Astrocyte of the spinal cord (primary cell): ENCODE measurements around the gene ATXN2.

ENCODE experiments used
- DNase-seq: peaks from one replicate; pipeline ENCODE4 v3.0.0; 2011; ENCODE audit warnings: low read depth, low spot score
- H3K4me3 ChIP-seq: 2 replicates; pipeline ENCODE4 v1.5.1; 2011; ENCODE audit warnings: low read depth, mild to moderate bottlenecking, low read length, moderate library complexity
- CTCF ChIP-seq: IDR thresholded peaks from 2 replicates; pipeline ENCODE4 v1.5.1; 2012; ENCODE audit warnings: low read depth, mild to moderate bottlenecking, low read length, inconsistent platforms
- in situ Hi-C: cut with HindIII; loops from 2 replicates; pipeline ENCODE4 v1.10.0; 2017; ENCODE audit warnings: low sequenced_read_pairs

The ATXN2 gene

GRCh38 chr12:111441107-111441928 is 157.8 kb downstream of the ATXN2 start:
- no peak for DNase-seq
- in situ Hi-C loops: no loop called here
- TF ChIP-seq CTCF: no peak
- no peak overlapping the region for H3K4me3 ChIP-seq

- in situ Hi-C loops: no loop called here
- H3K4me3 ChIP-seq: no peak overlapping the region
- TF ChIP-seq CTCF: no peak
- no peak for DNase-seq
Measured at GRCh38 chr12:111440631-111441030, 158.5 kb downstream of the ATXN2 start.

GRCh38 chr12:111440152-111440551 is 159.0 kb downstream of the ATXN2 start:
- no peak for DNase-seq
- in situ Hi-C loops: no loop called here
- no peak overlapping the region for H3K4me3 ChIP-seq
- TF ChIP-seq CTCF: no peak

- DNase-seq: no peak
- H3K4me3 ChIP-seq: no peak overlapping the region
- in situ Hi-C loops: no loop called here
- no peak for TF ChIP-seq CTCF
Measured at GRCh38 chr12:111439657-111440151, 159.4 kb downstream of the ATXN2 start.

GRCh38 chr12:111438481-111438880 is 160.6 kb downstream of the ATXN2 start:
- in situ Hi-C loops: no loop called here
- no peak for TF ChIP-seq CTCF
- peak; percentile 63 for DNase-seq
- no peak overlapping the region for H3K4me3 ChIP-seq

GRCh38 chr12:111437816-111438454 is 161.2 kb downstream of the ATXN2 start:
- DNase-seq: peak; percentile 80

More at GRCh38 chr12:111437816-111438454, 161.2 kb downstream of the ATXN2 start:
- TF ChIP-seq CTCF: no peak
- in situ Hi-C loops: no loop called here
- no peak overlapping the region for H3K4me3 ChIP-seq
